ENCODE measurements around the gene ADAMTS9. TPM values are rescaled to one million over a fixed set of nuclear protein-coding genes. Genes with fewer than 3 reads are reported as not detected.

The ADAMTS9 gene
- total RNA-seq, 1 experiment from 2014 or later = 0.46 TPM

- H3K27me3 Mint-ChIP-seq (ENCODE audit: low read depth) = peaks cover 3% of the 10 kb centered on the region; the same call in 1 of the 2 replicates
- no peak overlapping the region for H2BK120ac ChIP-seq (ENCODE audit: low read depth, low read length, poor library complexity, severe bottlenecking)
- peaks cover 5% of the 10 kb centered on the region in 2 experiments for H3K4me1 Mint-ChIP-seq
- no peaks in the 10 kb centered on the region for H3K79me2 ChIP-seq (ENCODE audit: insufficient read depth, low read length)
- H3K79me1 ChIP-seq (ENCODE audit: insufficient read depth, low read depth, low read length, poor library complexity, severe bottlenecking) = no peaks in the 10 kb centered on the region
- no peak overlapping the region for H3K4me2 ChIP-seq (ENCODE audit: insufficient read depth, insufficient read length, low read length)
- peak; percentile 82 for DNase-seq
- no peaks in the 10 kb centered on the region for H3K27me3 ChIP-seq (ENCODE audit: insufficient read depth, low read length)
- no peak overlapping the region for H4K91ac ChIP-seq (ENCODE audit: insufficient read length, low read depth, low read length)
- no peak overlapping the region for H3K27ac ChIP-seq (ENCODE audit: insufficient read length, low read depth, low read length)
- TF ChIP-seq CTCF (conservative IDR thresholded peaks at IDR 0.05) = peak; percentile 96
- no peak overlapping the region for H3K4ac ChIP-seq (ENCODE audit: low read depth, low read length)
- no peak overlapping the region for H3K27ac Mint-ChIP-seq
- H3K18ac ChIP-seq (ENCODE audit: insufficient read length, low read depth, low read length) = no peak overlapping the region
- H2BK15ac ChIP-seq (ENCODE audit: low read depth, low read length) = no peak overlapping the region
- H2AFZ ChIP-seq (ENCODE audit: low read length) = no peak overlapping the region
- H3K9ac ChIP-seq (ENCODE audit: extremely low read depth, insufficient read length, low read length) = no peak overlapping the region
- H3T11ph ChIP-seq (ENCODE audit: low read length) = no peak overlapping the region
- no peaks in the 10 kb centered on the region for H4K20me1 ChIP-seq (ENCODE audit: control insufficient read depth, insufficient read depth, insufficient read length)
- H4K5ac ChIP-seq (ENCODE audit: insufficient read length, low read depth, low read length) = no peak overlapping the region
- H3K23ac ChIP-seq (ENCODE audit: insufficient read length, low read depth, low read length) = no peak overlapping the region
- no peaks in the 10 kb centered on the region for H3K36me3 Mint-ChIP-seq (ENCODE audit: insufficient read depth in 1 of 3, low read depth in 3 of 3)
- no peaks in the 10 kb centered on the region for H3K4me1 ChIP-seq (ENCODE audit: insufficient read depth, low read length)
- no peak overlapping the region for H2AK5ac ChIP-seq (ENCODE audit: insufficient read length, low read length)
- no peak overlapping the region for H4K8ac ChIP-seq (replicated peaks; ENCODE audit: insufficient read length, low read depth, low read length)
- no peaks in the 10 kb centered on the region for H3K9me3 ChIP-seq (ENCODE audit: control insufficient read depth, low read depth, low read length)
- H3K9me3 Mint-ChIP-seq = peaks cover 2 to 4% of the 10 kb centered on the region in 2 experiments; a peak in 2 of 5 replicates
- no peak overlapping the region for H2BK5ac ChIP-seq (ENCODE audit: insufficient read length, low read length)
- no peak overlapping the region for H3K4me3 Mint-ChIP-seq
- H2BK12ac ChIP-seq (ENCODE audit: insufficient read length, low read depth, low read length) = no peak overlapping the region
- peaks cover under 1% of the 10 kb centered on the region for H3K23me2 ChIP-seq (ENCODE audit: insufficient read length, low read depth, low read length, poor library complexity, severe bottlenecking)
- no CpG with 5 or more reads among the region's 4 CpGs for WGBS (ENCODE audit: extremely low coverage, insufficient read length, low lambda C conversion rate)
- H3K56ac ChIP-seq (ENCODE audit: insufficient read length, low read depth, low read length) = no peak overlapping the region
- H2BK20ac ChIP-seq (ENCODE audit: low read depth, low read length, poor library complexity, severe bottlenecking) = no peak overlapping the region
- H3K14ac ChIP-seq (ENCODE audit: insufficient read depth, low read length) = no peak overlapping the region
These were observed 203.4 kb downstream of the ADAMTS9 start for GRCh38 chr3:64484289-64484992.
